Measurements from ENCODE around the gene SPOCK1.

- TF ChIP-seq POLR2A (IDR thresholded peaks at IDR 0.05; ENCODE audit: low read length) (no peak), CHD2 (IDR thresholded peaks at IDR 0.05; ENCODE audit: low read length, partially characterized antibody) (no peak), CTCF (IDR thresholded peaks at IDR 0.05) (no peak), RCOR1 (IDR thresholded peaks at IDR 0.05; ENCODE audit: low read depth, low read length) (no peak), NR3C1 (IDR thresholded peaks at IDR 0.05) (no peak), MYC (IDR thresholded peaks at IDR 0.05; ENCODE audit: borderline replicate concordance, low read length) (no peak), REST (IDR thresholded peaks at IDR 0.05) (no peak), RFX5 (IDR thresholded peaks at IDR 0.05) (no peak)
Measured at GRCh38 chr5:137450759-137451158, 48.4 kb downstream of the SPOCK1 start.
